Thoracic aorta (tissue), 2 donors: ENCODE measurements around the gene CYP46A1. TPM values are rescaled to one million over a fixed set of nuclear protein-coding genes. Genes with fewer than 3 reads are reported as not detected.

Experiments
- ATAC-seq: fragments of 150-250 bp; one replicate; pipeline ENCODE4 v1.8.0; 2017; ENCODE audit warnings: low read depth; ENCODE audit not compliant: insufficient number of reproducible peaks, low FRiP score
- DNase-seq: peaks from one replicate; pipeline ENCODE4 v3.0.0-alpha.2; 2020; ENCODE audit warnings: low spot score
- H3K27ac ChIP-seq, 2 donors: fragments of 200-600 bp; sonication (generic); 1 replicate in 1 of 2; 2 replicates in 1 of 2; pipeline ENCODE4 v1.5.1; 2016; ENCODE audit warnings: mild to moderate bottlenecking in 2 of 2, moderate library complexity in 2 of 2
- H3K27me3 ChIP-seq: fragments of 200-600 bp; sonication (generic); replicated peaks from 2 replicates; pipeline ENCODE4 v1.6.0; 2016; ENCODE audit warnings: mild to moderate bottlenecking; ENCODE audit not compliant: insufficient read depth
- H3K36me3 ChIP-seq: fragments of 200-600 bp; sonication (generic); one replicate; pipeline ENCODE4 v1.5.1; 2016
- H3K4me1 ChIP-seq, 2 donors: fragments of 200-600 bp; sonication (generic); 1 replicate in 1 of 2; 2 replicates in 1 of 2; pipeline versions ENCODE4 v1.5.1 to v1.6.0; 2016; ENCODE audit warnings: low read depth in 2 of 2, mild to moderate bottlenecking in 1 of 2; ENCODE audit not compliant: control insufficient read depth in 1 of 2
- H3K4me3 ChIP-seq: fragments of 200-600 bp; sonication (generic); 2 replicates; pipeline ENCODE4 v1.5.1; 2016; ENCODE audit warnings: mild to moderate bottlenecking
- H3K9me3 ChIP-seq: fragments of 200-600 bp; sonication (generic); 2 replicates; pipeline ENCODE4 v1.5.1; 2016
- CTCF ChIP-seq: fragments of 200-600 bp; sonication (generic); IDR thresholded peaks from one replicate; pipeline ENCODE4 v1.5.1; 2019; ENCODE audit warnings: antibody characterized with exemption
- total RNA-seq, 2 donors: library from RNA; depleted of rRNA; stranded (reverse); fragments of >200 nt; gene quantifications; one replicate each; pipeline versions ENCODE4 v1.1.0 to v1.2.3, GENCODE V29; 2016

The CYP46A1 gene
- total RNA-seq, 2 donors from 2014 or later: 0.68 to 1.3 TPM

DNA sequence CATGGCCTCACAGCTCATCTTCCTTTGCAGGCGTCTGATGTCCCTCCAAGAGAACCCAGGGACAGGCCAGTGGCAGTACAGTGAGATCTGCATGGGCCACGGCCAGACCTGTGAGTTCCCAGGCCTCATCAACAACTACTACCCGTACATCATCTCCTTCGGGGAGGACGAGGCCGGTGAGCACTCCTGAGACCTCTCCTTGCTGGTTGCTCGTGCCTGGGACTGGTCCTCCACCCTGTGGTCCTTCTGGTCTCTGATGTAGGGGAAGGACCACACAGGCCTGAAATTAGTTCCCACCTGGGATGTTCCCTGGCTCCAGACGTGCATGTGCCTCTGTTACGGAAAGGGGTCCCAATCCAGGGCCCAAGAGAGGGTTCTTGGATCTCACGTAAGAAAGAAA, 21.3 kb upstream of the CYP46A1 start:
- ATAC-seq (no peak), DNase-seq (no peak)
- H3K27ac ChIP-seq: no peak overlapping the region
- TF ChIP-seq CTCF: no peak
- no peaks in the 10 kb centered on the region for H3K36me3 ChIP-seq
- no peaks in the 10 kb centered on the region for H3K9me3 ChIP-seq
- no peaks in the 10 kb centered on the region for H3K27me3 ChIP-seq
- no peaks in the 10 kb centered on the region for H3K4me1 ChIP-seq
- no peak overlapping the region for H3K4me3 ChIP-seq

- H3K27ac ChIP-seq: no peak overlapping the region
- H3K4me3 ChIP-seq: no peak overlapping the region
- DNase-seq: no peak
- H3K36me3 ChIP-seq: no peaks in the 10 kb centered on the region
- ATAC-seq: no peak
- H3K9me3 ChIP-seq: no peaks in the 10 kb centered on the region
- no peaks in the 10 kb centered on the region for H3K4me1 ChIP-seq
- no peaks in the 10 kb centered on the region for H3K27me3 ChIP-seq
- TF ChIP-seq CTCF: no peak
Observed at GRCh38 chr14:99663386-99664057, 20.6 kb upstream of the CYP46A1 start.

GRCh38 chr14:99664058-99664936, 19.8 kb upstream of the CYP46A1 start:
- no peak for TF ChIP-seq CTCF
- H3K27me3 ChIP-seq: no peaks in the 10 kb centered on the region
- no peak for DNase-seq
- ATAC-seq: no peak
- no peaks in the 10 kb centered on the region for H3K4me1 ChIP-seq
- H3K9me3 ChIP-seq: no peaks in the 10 kb centered on the region
- no peaks in the 10 kb centered on the region for H3K36me3 ChIP-seq
- H3K4me3 ChIP-seq: no peak overlapping the region
- no peak overlapping the region for H3K27ac ChIP-seq

GRCh38 chr14:99664937-99665273, 19.2 kb upstream of the CYP46A1 start:
- ATAC-seq (no peak), DNase-seq (no peak)
- no peaks in the 10 kb centered on the region for H3K36me3 ChIP-seq
- no peak for TF ChIP-seq CTCF
- H3K27ac ChIP-seq: no peak overlapping the region
- no peak overlapping the region for H3K4me3 ChIP-seq
- no peaks in the 10 kb centered on the region for H3K27me3 ChIP-seq
- no peaks in the 10 kb centered on the region for H3K9me3 ChIP-seq
- no peaks in the 10 kb centered on the region for H3K4me1 ChIP-seq

GRCh38 chr14:99666533-99666932, 17.6 kb upstream of the CYP46A1 start:
- Histone ChIP-seq H3K4me3 (no peak overlapping the region), H3K4me1 (no peaks in the 10 kb centered on the region), H3K9me3 (no peaks in the 10 kb centered on the region), H3K36me3 (no peaks in the 10 kb centered on the region), H3K27ac (no peak overlapping the region), H3K27me3 (no peaks in the 10 kb centered on the region)
- no peak for DNase-seq
- TF ChIP-seq CTCF: no peak
- no peak for ATAC-seq
